WTC11 (cell line): ENCODE measurements around the gene FBN3. TPM values are rescaled to one million over a fixed set of nuclear protein-coding genes. Genes with fewer than 3 reads are reported as not detected.
A peak's percentile ranks its signal among the peaks of the same experiment; 100 is the strongest.
"Not testable (repeated sequence)": the region's sequence is repeated elsewhere in the genome, so short reads cannot be mapped to it uniquely, and the experiment has no call there.

ENCODE experiments used
- ATAC-seq: fragments of 200-7000 bp; cut with Tn5 transposase; 2 replicates; pipeline ENCODE4 v1.10.0; 2021; ENCODE audit warnings: mild to moderate bottlenecking, moderate library complexity
- CTCF ChIA-PET: fragments of 300-600 bp; sonication (Branson Sonifier 250); formaldehyde crosslinking; loops from one replicate; lab custom pipeline; 2021; ENCODE audit warnings: antibody characterized with exemption; lab: Charles Lee
- POLR2A ChIA-PET: fragments of 350-600 bp; sonication (Branson Sonifier 250); formaldehyde crosslinking; loops from one replicate; lab custom pipeline; 2021; ENCODE audit warnings: antibody characterized with exemption; lab: Charles Lee
- DNase-seq: peaks from one replicate; pipeline ENCODE4 v3.0.0; 2021; ENCODE audit warnings: low spot score
- H3K27ac Mint-ChIP-seq: 2 replicates; pipeline ENCODE4 v1.8.0; 2021; ENCODE audit warnings: mixed read lengths
- H3K27me3 Mint-ChIP-seq: 2 replicates; pipeline ENCODE4 v1.8.0; 2021; ENCODE audit warnings: low read depth, mild to moderate bottlenecking, moderate library complexity, mixed read lengths
- H3K36me3 Mint-ChIP-seq: 2 replicates; pipeline ENCODE4 v1.8.0; 2021; ENCODE audit warnings: mixed read lengths
- H3K4me1 Mint-ChIP-seq: 2 replicates; pipeline ENCODE4 v1.8.0; 2022; ENCODE audit warnings: mixed read lengths
- H3K4me3 Mint-ChIP-seq: 2 replicates; pipeline ENCODE4 v1.8.0; 2021; ENCODE audit warnings: mild to moderate bottlenecking, moderate library complexity, mixed read lengths
- H3K9me3 Mint-ChIP-seq: 2 replicates; pipeline ENCODE4 v1.8.0; 2021; ENCODE audit warnings: mixed read lengths
- AR ChIP-seq: fragments of 250-450 bp; sonication (Bioruptor Pico); IDR thresholded peaks from 2 replicates; pipeline ENCODE4 v1.9.0; 2021; ENCODE audit warnings: mild to moderate bottlenecking
- CREB1 ChIP-seq: sonication (generic); formaldehyde crosslinking; IDR thresholded peaks from 2 replicates; pipeline ENCODE4 v1.8.0; 2023; ENCODE audit warnings: mild to moderate bottlenecking, missing genetic modification reagents
- CTCF ChIP-seq: fragments of 200-600 bp; IDR thresholded peaks from 2 replicates; pipeline ENCODE4 v1.8.0; 2022; ENCODE audit warnings: antibody characterized with exemption
- EMX1 ChIP-seq: fragments of 250-450 bp; sonication (Bioruptor Pico); IDR thresholded peaks from 2 replicates; pipeline ENCODE4 v1.8.0; 2021; ENCODE audit warnings: mild to moderate bottlenecking
- ESRRA ChIP-seq: sonication (generic); formaldehyde crosslinking; IDR thresholded peaks from 2 replicates; pipeline ENCODE4 v1.8.1; 2022; ENCODE audit warnings: mild to moderate bottlenecking, missing genetic modification reagents, borderline replicate concordance
- FOXP1 ChIP-seq: sonication (generic); formaldehyde crosslinking; IDR thresholded peaks from 2 replicates; pipeline ENCODE4 v1.8.0; 2022; ENCODE audit warnings: missing genetic modification reagents, mild to moderate bottlenecking, moderate library complexity, borderline replicate concordance
- HMGXB4 ChIP-seq: sonication (generic); formaldehyde crosslinking; IDR thresholded peaks from 2 replicates; pipeline ENCODE4 v1.8.1; 2023; ENCODE audit warnings: mild to moderate bottlenecking, moderate library complexity, missing genetic modification reagents
- IRF2 ChIP-seq: sonication (generic); formaldehyde crosslinking; IDR thresholded peaks from 2 replicates; pipeline ENCODE4 v1.8.0; 2022; ENCODE audit warnings: low read depth, missing genetic modification reagents, borderline replicate concordance
- JAZF1 ChIP-seq: fragments of 250-450 bp; sonication (Bioruptor Pico); IDR thresholded peaks from 2 replicates; pipeline ENCODE4 v1.9.0; 2021; ENCODE audit warnings: moderate library complexity, mild to moderate bottlenecking, inconsistent platforms
- NFE2L1 ChIP-seq: sonication (generic); formaldehyde crosslinking; IDR thresholded peaks from 2 replicates; pipeline ENCODE4 v1.8.1; 2023; ENCODE audit warnings: missing genetic modification reagents
- NFYB ChIP-seq: sonication (generic); formaldehyde crosslinking; conservative IDR thresholded peaks from 2 replicates; pipeline ENCODE4 v1.8.0; 2022; ENCODE audit warnings: low read depth, missing genetic modification reagents
- NR3C1 ChIP-seq: sonication (generic); formaldehyde crosslinking; conservative IDR thresholded peaks from 2 replicates; pipeline ENCODE4 v1.8.1; 2023; ENCODE audit warnings: low read depth, mild to moderate bottlenecking, missing genetic modification reagents
- PREB ChIP-seq: sonication (generic); formaldehyde crosslinking; IDR thresholded peaks from 2 replicates; pipeline ENCODE4 v1.8.1; 2022; ENCODE audit warnings: mild to moderate bottlenecking, missing genetic modification reagents, moderate library complexity, borderline replicate concordance
- SP1 ChIP-seq: sonication (generic); formaldehyde crosslinking; conservative IDR thresholded peaks from 2 replicates; pipeline ENCODE4 v1.8.1; 2022; ENCODE audit warnings: missing genetic modification reagents
- TCF7 ChIP-seq: sonication (generic); formaldehyde crosslinking; IDR thresholded peaks from 2 replicates; pipeline ENCODE4 v1.8.0; 2022; ENCODE audit warnings: mild to moderate bottlenecking, low read depth, missing genetic modification reagents, moderate library complexity
- USF2 ChIP-seq: sonication (generic); formaldehyde crosslinking; IDR thresholded peaks from 2 replicates; pipeline ENCODE4 v1.8.1; 2023; ENCODE audit warnings: mild to moderate bottlenecking, missing genetic modification reagents, moderate library complexity
- ZMAT4 ChIP-seq: fragments of 250-450 bp; sonication (Bioruptor Pico); IDR thresholded peaks from 2 replicates; pipeline ENCODE4 v1.9.0; 2021; ENCODE audit warnings: mild to moderate bottlenecking
- ZNF138 ChIP-seq: sonication (generic); formaldehyde crosslinking; conservative IDR thresholded peaks from 2 replicates; pipeline ENCODE4 v1.8.1; 2022; ENCODE audit warnings: mild to moderate bottlenecking, moderate library complexity, missing genetic modification reagents
- ZNF423 ChIP-seq: fragments of 250-450 bp; sonication (Bioruptor Pico); IDR thresholded peaks from 2 replicates; pipeline ENCODE4 v2.1.2; 2022; ENCODE audit warnings: mild to moderate bottlenecking, moderate library complexity
- total RNA-seq: library from RNA; stranded (reverse); gene quantifications from 3 replicates; pipeline ENCODE4 v1.2.3, GENCODE V29; 2021

Gene FBN3
- total RNA-seq, 1 experiment from 2014 or later: 54.8 TPM

- no peak overlapping the region for H3K27ac Mint-ChIP-seq
- no peak for DNase-seq
- ChIA-PET CTCF (no interaction called here), POLR2A (interaction anchor here (0.5 kb wide), 1 partner anchor 162 kb away, joined by 3 read pairs; no protein-coding TSS in a partner anchor)
- no peak for ATAC-seq
- H3K27me3 Mint-ChIP-seq: no peaks in the 10 kb centered on the region
- peaks cover 50% of the 10 kb centered on the region for H3K36me3 Mint-ChIP-seq
- no peaks in the 10 kb centered on the region for H3K9me3 Mint-ChIP-seq
- H3K4me3 Mint-ChIP-seq: no peak overlapping the region
- TF ChIP-seq CREB1 (CRISPR knock-in tag) (no peak), HMGXB4 (CRISPR knock-in tag) (no peak), NFE2L1 (CRISPR knock-in tag) (no peak), NR3C1 (CRISPR knock-in tag) (no peak)
- no peaks in the 10 kb centered on the region for H3K4me1 Mint-ChIP-seq
These were observed 43.9 kb downstream of the FBN3 start for GRCh38 chr19:8105471-8105870.

GRCh38 chr19:8101910-8102309, 47.5 kb downstream of the FBN3 start:
- H3K4me3 Mint-ChIP-seq, ATAC-seq, H3K4me1 Mint-ChIP-seq, POLR2A ChIA-PET, DNase-seq, H3K27me3 Mint-ChIP-seq: not testable (repeated sequence)
- H3K36me3 Mint-ChIP-seq: peaks cover 58% of the 10 kb centered on the region
- peaks cover 19% of the 10 kb centered on the region for H3K9me3 Mint-ChIP-seq
- CTCF ChIA-PET: interaction anchor here (1.0 kb wide), 1 partner anchor 157 kb away, joined by 3 read pairs; no protein-coding TSS in a partner anchor
- H3K27ac Mint-ChIP-seq: peak overlapping the region; percentile 83; the same call in 1 of the 2 replicates

- TF ChIP-seq TCF7 (CRISPR knock-in tag) (no peak), ZNF138 (no peak), JAZF1 (no peak), SP1 (CRISPR knock-in tag) (no peak)
These were observed 48.1 kb downstream of the FBN3 start for GRCh38 chr19:8101311-8101710.

GRCh38 chr19:8097681-8098567, 51.5 kb downstream of the FBN3 start:
- Mint-ChIP-seq H3K4me1 (no peaks in the 10 kb centered on the region), H3K4me3 (no peak overlapping the region), H3K27me3 (no peaks in the 10 kb centered on the region), H3K9me3 (peaks cover 42% of the 10 kb centered on the region), H3K36me3 (peaks cover 72% of the 10 kb centered on the region), H3K27ac (no peak overlapping the region)
- CTCF ChIA-PET: no interaction called here
- ATAC-seq: no peak
- POLR2A ChIA-PET: no interaction called here
- no peak for DNase-seq
- TF ChIP-seq NFYB (CRISPR knock-in tag) (no peak), ZMAT4 (CRISPR knock-in tag) (no peak), EMX1 (CRISPR knock-in tag) (no peak), IRF2 (CRISPR knock-in tag) (no peak), PREB (CRISPR knock-in tag) (no peak), FOXP1 (CRISPR knock-in tag) (no peak), ZNF423 (CRISPR knock-in tag) (no peak), AR (no peak), CTCF (no peak), ESRRA (CRISPR knock-in tag) (no peak), NR3C1 (CRISPR knock-in tag) (no peak), USF2 (CRISPR knock-in tag) (no peak)

More at GRCh38 chr19:8101311-8101710, 48.1 kb downstream of the FBN3 start:
- DNase-seq (no peak), ATAC-seq (no peak)
- Mint-ChIP-seq H3K36me3 (peaks cover 64% of the 10 kb centered on the region), H3K27ac (peak overlapping the region; percentile 57; the same call in 1 of the 2 replicates), H3K27me3 (no peaks in the 10 kb centered on the region), H3K9me3 (peaks cover 25% of the 10 kb centered on the region), H3K4me1 (no peaks in the 10 kb centered on the region), H3K4me3 (no peak overlapping the region)
- ChIA-PET CTCF (interaction anchor here (1.0 kb wide), 1 partner anchor 157 kb away, joined by 3 read pairs; no protein-coding TSS in a partner anchor), POLR2A (no interaction called here)
